ENCODE results near the gene CALHM1. TPM values are rescaled to one million over a fixed set of nuclear protein-coding genes. Genes with fewer than 3 reads are reported as not detected.

Gene CALHM1
- total RNA-seq, 1 experiment from 2014 or later = not detected

DNA sequence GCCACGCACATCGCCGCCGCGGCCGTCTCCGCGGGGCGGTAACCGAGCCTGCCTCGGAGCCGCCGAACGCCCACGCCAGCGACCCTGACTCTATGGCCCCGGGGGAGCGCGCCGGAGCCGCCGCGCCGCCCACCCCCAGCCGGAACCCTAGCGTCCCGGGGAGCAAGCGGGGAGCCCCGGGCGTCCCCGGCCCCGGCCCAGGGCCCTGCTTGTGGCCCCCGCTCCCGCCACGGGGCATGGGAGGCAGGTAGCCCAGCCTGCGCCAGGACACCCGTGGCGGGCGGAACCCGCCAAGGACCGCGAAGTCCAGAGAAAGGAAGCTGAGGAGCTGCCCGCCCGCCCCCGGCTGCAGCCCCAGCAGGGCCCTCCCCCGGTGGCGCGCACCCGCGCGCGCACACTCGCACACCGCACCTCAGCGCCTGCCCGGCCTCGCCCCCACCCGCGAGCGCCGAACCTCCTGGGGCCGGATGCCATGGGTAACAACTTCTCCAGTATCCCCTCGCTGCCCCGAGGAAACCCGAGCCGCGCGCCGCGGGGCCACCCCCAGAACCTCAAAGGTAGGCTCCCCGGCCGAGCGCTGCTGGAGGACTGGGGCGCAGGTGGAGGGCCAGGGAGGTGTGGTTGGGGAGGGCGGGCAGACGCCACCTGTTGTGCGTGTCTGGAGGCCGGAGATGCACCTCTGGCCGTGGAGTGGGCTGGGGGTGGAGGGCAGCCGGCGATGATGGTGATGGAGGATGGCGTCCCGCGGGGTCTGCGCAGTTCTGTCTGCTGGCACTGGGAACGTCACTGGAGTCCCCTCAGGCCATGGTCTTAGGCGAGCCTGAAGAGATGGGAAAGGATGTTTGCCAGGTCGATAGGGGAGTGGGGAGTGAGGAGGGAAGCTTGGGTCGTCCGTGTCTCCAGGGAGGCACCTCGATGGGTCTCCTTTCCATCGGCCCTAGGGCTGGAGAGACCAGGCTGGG is 35.5 kb upstream of the CALHM1 start:
- Histone ChIP-seq H3K27ac (ENCODE audit: low read depth, low read length, poor library complexity, severe bottlenecking) (no peak overlapping the region), H3K4me3 (ENCODE audit: low read depth, low read length, poor library complexity, severe bottlenecking) (peak overlapping the region; percentile 58), H3K36me3 (ENCODE audit: insufficient read depth, low read length, poor library complexity, severe bottlenecking) (no peaks in the 10 kb centered on the region), H3K9me3 (ENCODE audit: low read depth, low read length, poor library complexity, severe bottlenecking) (no peaks in the 10 kb centered on the region), H3K4me1 (ENCODE audit: insufficient read depth, low read length, poor library complexity, severe bottlenecking) (peaks cover 15% of the 10 kb centered on the region), H3K27me3 (replicated peaks; ENCODE audit: insufficient read depth, low read depth, low read length, poor library complexity) (peaks cover 50% of the 10 kb centered on the region)
- POLR2A ChIA-PET (ENCODE audit: low non-redundant PET) = no interaction called here
- no TSS peak for BruUV-seq (replicated peaks)
- CTCF ChIA-PET = interaction anchor here (1.1 kb wide), 1 partner anchor 49 kb away, joined by 4 read pairs; no protein-coding TSS in a partner anchor
- no peak for TF ChIP-seq CTCF (conservative IDR thresholded peaks at IDR 0.05; ENCODE audit: low read depth, low read length)
- no peak for TF ChIP-seq EZH2 (IDR thresholded peaks at IDR 0.05; ENCODE audit: borderline replicate concordance, low read depth, low read length, poor library complexity, severe bottlenecking)
- no peak for DNase-seq (ENCODE audit: low spot score)
- intact Hi-C loops (cut with micrococcal nuclease; ENCODE audit: unreplicated experiment) = no loop called here

DNA sequence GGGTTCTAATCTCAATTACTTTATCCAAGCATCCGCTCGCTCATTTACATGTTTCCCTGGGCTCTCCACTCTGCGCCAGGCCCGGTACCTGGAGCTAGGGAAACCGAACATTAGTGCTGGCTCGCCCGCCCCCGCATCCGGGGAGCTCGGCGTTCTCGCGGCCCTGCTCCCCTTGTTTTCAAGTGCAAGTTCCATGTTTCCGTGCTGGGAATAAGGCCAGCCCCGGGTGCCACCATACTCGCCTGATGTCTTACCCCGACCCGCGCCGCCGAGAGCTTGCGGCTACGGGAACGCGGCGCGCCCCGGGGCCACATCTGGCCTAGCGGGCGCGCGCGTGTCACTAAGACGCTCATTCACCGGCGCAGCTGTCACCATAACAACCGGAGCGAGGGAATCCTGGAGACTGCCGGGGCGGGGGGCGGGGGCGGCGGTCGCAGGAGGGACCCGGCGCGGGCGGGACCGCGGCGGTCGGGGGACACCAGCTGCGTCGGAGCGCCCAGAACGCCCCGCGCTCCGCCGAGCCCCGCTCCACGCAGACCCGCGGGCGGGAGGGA is 34.7 kb upstream of the CALHM1 start, which contains the start of gene NEURL1:
Gene NEURL1 (plus strand): TSS at position 344 of the 554 bp plus-strand sequence. CDS start 683 bp downstream, outside the sequence.
- H3K4me3 ChIP-seq (ENCODE audit: low read depth, low read length, poor library complexity, severe bottlenecking) = peak within 1 kb of the TSS; percentile 58
- no peaks in the 10 kb centered on the region for H3K36me3 ChIP-seq (ENCODE audit: insufficient read depth, low read length, poor library complexity, severe bottlenecking)
- H3K27me3 ChIP-seq (replicated peaks; ENCODE audit: insufficient read depth, low read depth, low read length, poor library complexity) = peaks cover 45% of the 10 kb centered on the region
- H3K9me3 ChIP-seq (ENCODE audit: low read depth, low read length, poor library complexity, severe bottlenecking) = no peaks in the 10 kb centered on the region
- CTCF ChIA-PET = interaction anchor here (1.1 kb wide), 1 partner anchor 49 kb away, joined by 4 read pairs; no protein-coding TSS in a partner anchor
- intact Hi-C loops (cut with micrococcal nuclease; ENCODE audit: unreplicated experiment) = no loop called here
- peaks cover 15% of the 10 kb centered on the region for H3K4me1 ChIP-seq (ENCODE audit: insufficient read depth, low read length, poor library complexity, severe bottlenecking)
- no peak for TF ChIP-seq EZH2 (IDR thresholded peaks at IDR 0.05; ENCODE audit: borderline replicate concordance, low read depth, low read length, poor library complexity, severe bottlenecking)
- TF ChIP-seq CTCF (conservative IDR thresholded peaks at IDR 0.05; ENCODE audit: low read depth, low read length) = no peak
- no TSS peak for BruUV-seq (replicated peaks)
- H3K27ac ChIP-seq (ENCODE audit: low read depth, low read length, poor library complexity, severe bottlenecking) = no peak within 1 kb of the TSS
- peak; percentile 55 for DNase-seq (ENCODE audit: low spot score)
- POLR2A ChIA-PET (ENCODE audit: low non-redundant PET) = interaction anchor here (0.7 kb wide), 1 partner anchor 49 kb away, joined by 4 read pairs; no protein-coding TSS in a partner anchor

DNA sequence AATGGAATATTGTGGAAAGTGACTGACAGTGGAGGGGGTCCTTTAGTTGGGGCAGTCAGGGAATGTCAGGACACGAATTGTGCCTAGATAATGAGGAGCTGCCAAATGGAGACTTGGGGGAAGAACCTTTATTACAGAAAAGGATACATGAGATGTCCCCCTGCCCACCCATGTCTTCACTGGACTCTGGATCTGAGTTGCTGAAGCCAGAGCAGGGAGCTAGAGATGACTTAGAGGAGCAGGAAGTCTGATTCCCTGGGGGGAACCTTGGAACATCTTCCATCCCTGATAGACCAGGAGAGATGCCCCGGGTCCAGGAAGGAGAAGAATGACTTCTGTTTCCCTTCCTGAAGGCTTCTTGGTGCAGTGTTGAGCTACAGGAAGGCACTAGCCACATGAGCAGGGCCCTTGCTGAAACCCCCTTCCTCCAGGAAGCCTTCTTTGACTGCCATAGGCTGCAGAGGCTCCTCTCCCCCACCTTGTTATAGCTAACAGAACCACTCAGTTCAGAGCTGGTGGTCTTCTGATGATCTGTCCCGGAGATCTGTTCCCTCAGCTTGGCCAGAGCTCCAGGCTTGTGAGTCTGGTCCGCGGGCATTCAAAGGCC is 34.1 kb upstream of the CALHM1 start:
- CTCF ChIA-PET = interaction anchor here (0.6 to 1.1 kb wide), 2 partner anchors 50 to 133 kb away, joined by 4 read pairs; no protein-coding TSS in a partner anchor
- H3K4me3 ChIP-seq (ENCODE audit: low read depth, low read length, poor library complexity, severe bottlenecking) = peak overlapping the region; percentile 58
- H3K9me3 ChIP-seq (ENCODE audit: low read depth, low read length, poor library complexity, severe bottlenecking) = no peaks in the 10 kb centered on the region
- TF ChIP-seq EZH2 (IDR thresholded peaks at IDR 0.05; ENCODE audit: borderline replicate concordance, low read depth, low read length, poor library complexity, severe bottlenecking) (no peak), CTCF (conservative IDR thresholded peaks at IDR 0.05; ENCODE audit: low read depth, low read length) (no peak)
- intact Hi-C loops (cut with micrococcal nuclease; ENCODE audit: unreplicated experiment) = no loop called here
- H3K27me3 ChIP-seq (replicated peaks; ENCODE audit: insufficient read depth, low read depth, low read length, poor library complexity) = peaks cover 43% of the 10 kb centered on the region
- BruUV-seq (replicated peaks) = no TSS peak
- H3K27ac ChIP-seq (ENCODE audit: low read depth, low read length, poor library complexity, severe bottlenecking) = no peak overlapping the region
- POLR2A ChIA-PET (ENCODE audit: low non-redundant PET) = interaction anchor here (0.7 kb wide), 1 partner anchor 50 kb away, joined by 4 read pairs; no protein-coding TSS in a partner anchor
- no peaks in the 10 kb centered on the region for H3K36me3 ChIP-seq (ENCODE audit: insufficient read depth, low read length, poor library complexity, severe bottlenecking)
- H3K4me1 ChIP-seq (ENCODE audit: insufficient read depth, low read length, poor library complexity, severe bottlenecking) = peaks cover 15% of the 10 kb centered on the region
- no peak for DNase-seq (ENCODE audit: low spot score)

Data from A673 (cell line).